ENCODE results near the gene ABLIM1. TPM values are rescaled to one million over a fixed set of nuclear protein-coding genes. Genes with fewer than 3 reads are reported as not detected.

ABLIM1 gene
- total RNA-seq, 1 experiment from 2014 or later, result 89.4 TPM

DNA sequence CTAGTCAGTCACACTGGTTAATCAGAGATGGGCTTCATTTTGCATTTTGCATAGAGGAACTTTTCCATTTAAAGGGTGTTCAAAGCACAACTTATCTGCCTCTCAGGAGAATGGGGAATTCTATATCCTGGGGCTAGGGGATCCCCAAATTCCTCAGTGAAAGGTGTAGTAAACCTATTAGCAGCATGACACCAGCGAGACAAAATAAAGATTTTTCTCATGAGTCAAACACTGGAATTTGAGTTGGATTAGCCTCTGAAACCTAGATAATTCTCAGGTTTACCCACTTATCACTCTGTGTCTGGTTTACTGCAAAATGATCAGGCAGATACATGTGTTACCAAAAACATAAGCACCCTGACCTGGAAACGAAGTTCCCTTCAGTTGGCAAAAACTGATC lies 255.8 kb downstream of the ABLIM1 start:
- Mint-ChIP-seq H3K27me3 (ENCODE audit: unreplicated experiment) (peaks cover 78% of the 10 kb centered on the region), H3K4me3 (ENCODE audit: low read depth, unreplicated experiment) (no peak overlapping the region), H3K4me1 (ENCODE audit: low read depth, unreplicated experiment) (peaks cover 9% of the 10 kb centered on the region), H3K36me3 (ENCODE audit: insufficient read depth, unreplicated experiment) (peaks cover 9% of the 10 kb centered on the region), H3K9me3 (ENCODE audit: low read depth, unreplicated experiment) (no peaks in the 10 kb centered on the region), H3K27ac (ENCODE audit: unreplicated experiment) (no peak overlapping the region)
- DNase-seq, result no peak
- CTCF ChIA-PET, result no interaction called here
- TF ChIP-seq, protein P1, sequence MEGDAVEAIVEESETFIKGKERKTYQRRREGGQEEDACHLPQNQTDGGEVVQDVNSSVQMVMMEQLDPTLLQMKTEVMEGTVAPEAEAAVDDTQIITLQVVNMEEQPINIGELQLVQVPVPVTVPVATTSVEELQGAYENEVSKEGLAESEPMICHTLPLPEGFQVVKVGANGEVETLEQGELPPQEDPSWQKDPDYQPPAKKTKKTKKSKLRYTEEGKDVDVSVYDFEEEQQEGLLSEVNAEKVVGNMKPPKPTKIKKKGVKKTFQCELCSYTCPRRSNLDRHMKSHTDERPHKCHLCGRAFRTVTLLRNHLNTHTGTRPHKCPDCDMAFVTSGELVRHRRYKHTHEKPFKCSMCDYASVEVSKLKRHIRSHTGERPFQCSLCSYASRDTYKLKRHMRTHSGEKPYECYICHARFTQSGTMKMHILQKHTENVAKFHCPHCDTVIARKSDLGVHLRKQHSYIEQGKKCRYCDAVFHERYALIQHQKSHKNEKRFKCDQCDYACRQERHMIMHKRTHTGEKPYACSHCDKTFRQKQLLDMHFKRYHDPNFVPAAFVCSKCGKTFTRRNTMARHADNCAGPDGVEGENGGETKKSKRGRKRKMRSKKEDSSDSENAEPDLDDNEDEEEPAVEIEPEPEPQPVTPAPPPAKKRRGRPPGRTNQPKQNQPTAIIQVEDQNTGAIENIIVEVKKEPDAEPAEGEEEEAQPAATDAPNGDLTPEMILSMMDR (IDR thresholded peaks at IDR 0.05; ENCODE audit: unreplicated experiment), result no peak
- BruUV-seq (replicated peaks), result no TSS peak
- intact Hi-C loops (cut with micrococcal nuclease; ENCODE audit: unreplicated experiment), result no loop called here

- H3K36me3 Mint-ChIP-seq (ENCODE audit: insufficient read depth, unreplicated experiment), result peaks cover 9% of the 10 kb centered on the region
- intact Hi-C loops (cut with micrococcal nuclease; ENCODE audit: unreplicated experiment), result no loop called here
- H3K4me1 Mint-ChIP-seq (ENCODE audit: low read depth, unreplicated experiment), result peaks cover 9% of the 10 kb centered on the region
- no peak for DNase-seq
- no peak overlapping the region for H3K4me3 Mint-ChIP-seq (ENCODE audit: low read depth, unreplicated experiment)
- H3K27me3 Mint-ChIP-seq (ENCODE audit: unreplicated experiment), result peaks cover 88% of the 10 kb centered on the region
- TF ChIP-seq, protein P1 (IDR thresholded peaks at IDR 0.05; ENCODE audit: unreplicated experiment), result no peak
- CTCF ChIA-PET, result no interaction called here
- BruUV-seq (replicated peaks), result no TSS peak
- H3K9me3 Mint-ChIP-seq (ENCODE audit: low read depth, unreplicated experiment), result no peaks in the 10 kb centered on the region
- H3K27ac Mint-ChIP-seq (ENCODE audit: unreplicated experiment), result no peak overlapping the region
These were observed 256.8 kb downstream of the ABLIM1 start for GRCh38 chr10:114401195-114401791.

- Mint-ChIP-seq H3K4me3 (ENCODE audit: low read depth, unreplicated experiment) (no peak overlapping the region), H3K36me3 (ENCODE audit: insufficient read depth, unreplicated experiment) (peaks cover 6% of the 10 kb centered on the region), H3K27ac (ENCODE audit: unreplicated experiment) (no peak overlapping the region), H3K4me1 (ENCODE audit: low read depth, unreplicated experiment) (peaks cover 4% of the 10 kb centered on the region), H3K9me3 (ENCODE audit: low read depth, unreplicated experiment) (no peaks in the 10 kb centered on the region), H3K27me3 (ENCODE audit: unreplicated experiment) (peaks cover 91% of the 10 kb centered on the region)
- CTCF ChIA-PET, result no interaction called here
- TF ChIP-seq, protein P1 (IDR thresholded peaks at IDR 0.05; ENCODE audit: unreplicated experiment), result no peak
- DNase-seq, result no peak
- intact Hi-C loops (cut with micrococcal nuclease; ENCODE audit: unreplicated experiment), result no loop called here
- BruUV-seq (replicated peaks), result no TSS peak
These were observed 258.0 kb downstream of the ABLIM1 start for GRCh38 chr10:114400091-114400490.

GRCh38 chr10:114399576-114399975 lies 258.5 kb downstream of the ABLIM1 start:
- DNase-seq, result no peak
- Mint-ChIP-seq H3K36me3 (ENCODE audit: insufficient read depth, unreplicated experiment) (peaks cover 1% of the 10 kb centered on the region), H3K4me3 (ENCODE audit: low read depth, unreplicated experiment) (no peak overlapping the region), H3K27me3 (ENCODE audit: unreplicated experiment) (peaks cover 91% of the 10 kb centered on the region), H3K27ac (ENCODE audit: unreplicated experiment) (no peak overlapping the region), H3K4me1 (ENCODE audit: low read depth, unreplicated experiment) (no peaks in the 10 kb centered on the region), H3K9me3 (ENCODE audit: low read depth, unreplicated experiment) (no peaks in the 10 kb centered on the region)
- CTCF ChIA-PET, result no interaction called here
- TF ChIP-seq, protein P1 (IDR thresholded peaks at IDR 0.05; ENCODE audit: unreplicated experiment), result no peak
- intact Hi-C loops (cut with micrococcal nuclease; ENCODE audit: unreplicated experiment), result no loop called here
- BruUV-seq (replicated peaks), result no TSS peak
